Pons (tissue), 1 donor: ENCODE results near the gene SLC2A9.
"Not testable (repeated sequence)": the region's sequence is repeated elsewhere in the genome, so short reads cannot be mapped to it uniquely, and the experiment has no call there.

Experiments
- DNase-seq: peaks from one replicate; pipeline ENCODE4 v3.0.0-alpha.2; 2016; ENCODE audit warnings: low spot score

The SLC2A9 gene

GRCh38 chr4:9997886-9998285 lies 23.4 kb downstream of the SLC2A9 start:
- DNase-seq: no peak

GRCh38 chr4:9996319-9997110 lies 24.8 kb downstream of the SLC2A9 start:
- no peak for DNase-seq

GRCh38 chr4:9994246-9994847 lies 26.9 kb downstream of the SLC2A9 start:
- no peak for DNase-seq

- DNase-seq: no peak
Observed at GRCh38 chr4:9989918-9990635, 31.2 kb downstream of the SLC2A9 start.

GRCh38 chr4:9988933-9989332 lies 32.4 kb downstream of the SLC2A9 start:
- DNase-seq: no peak

GRCh38 chr4:9988363-9988749 lies 32.9 kb downstream of the SLC2A9 start:
- DNase-seq: no peak

GRCh38 chr4:9987749-9988362 lies 33.4 kb downstream of the SLC2A9 start:
- DNase-seq: no peak

GRCh38 chr4:9984621-9985020 lies 36.7 kb downstream of the SLC2A9 start:
- no peak for DNase-seq

- DNase-seq: no peak
Observed at GRCh38 chr4:9983211-9983610, 38.1 kb downstream of the SLC2A9 start.

GRCh38 chr4:9981899-9982298 lies 39.4 kb downstream of the SLC2A9 start:
- not testable (repeated sequence) for DNase-seq

GRCh38 chr4:9980898-9981297 lies 40.4 kb downstream of the SLC2A9 start:
- DNase-seq: no peak

- peak; percentile 35 for DNase-seq
Observed at GRCh38 chr4:9979101-9979701, 42.1 kb downstream of the SLC2A9 start.

GRCh38 chr4:9977518-9978031 lies 43.7 kb downstream of the SLC2A9 start:
- DNase-seq: no peak

- no peak for DNase-seq
Observed at GRCh38 chr4:9976781-9977180, 44.5 kb downstream of the SLC2A9 start.

GRCh38 chr4:9976293-9976692 lies 45.0 kb downstream of the SLC2A9 start:
- DNase-seq: no peak

GRCh38 chr4:9971711-9972110 lies 49.6 kb downstream of the SLC2A9 start:
- no peak for DNase-seq

GRCh38 chr4:9970399-9971011 lies 50.8 kb downstream of the SLC2A9 start:
- peak; percentile 11 for DNase-seq

- DNase-seq: no peak
Observed at GRCh38 chr4:9969526-9970398, 51.5 kb downstream of the SLC2A9 start.

- DNase-seq: no peak
Observed at GRCh38 chr4:9968472-9968871, 52.8 kb downstream of the SLC2A9 start.

- no peak for DNase-seq
Observed at GRCh38 chr4:9964879-9965278, 56.4 kb downstream of the SLC2A9 start.

GRCh38 chr4:9963328-9963727 lies 58.0 kb downstream of the SLC2A9 start:
- DNase-seq: no peak
